GM21825 (cell line): Measurements from ENCODE around the gene KRTAP12-4.
"Not testable (repeated sequence)": the region's sequence is repeated elsewhere in the genome, so short reads cannot be mapped to it uniquely, and the experiment has no call there.

Source experiments
- ATAC-seq: cut with Tn5 transposase; IDR thresholded peaks from one replicate; pipeline ENCODE4 v1.9.1; 2021; ENCODE audit warnings: mild to moderate bottlenecking, moderate library complexity; ENCODE audit not compliant: unreplicated experiment

The KRTAP12-4 gene

GRCh38 chr21:44637018-44637850, 17.2 kb downstream of the KRTAP12-4 start, which contains the start of gene KRTAP10-10:
KRTAP10-10 (plus strand) TSS chr21:44637356; CDS start chr21:44637418, 62 bp downstream.
- ATAC-seq, result no peak

GRCh38 chr21:44636209-44637017, 18.0 kb downstream of the KRTAP12-4 start:
- no peak for ATAC-seq

GRCh38 chr21:44632067-44632466, 22.4 kb downstream of the KRTAP12-4 start:
- no peak for ATAC-seq

GRCh38 chr21:44630440-44630839, 24.0 kb downstream of the KRTAP12-4 start:
- ATAC-seq, result no peak

GRCh38 chr21:44628707-44629391, 25.6 kb downstream of the KRTAP12-4 start:
- no peak for ATAC-seq

- not testable (repeated sequence) for ATAC-seq
Measured at GRCh38 chr21:44627831-44628233, 26.6 kb downstream of the KRTAP12-4 start.

GRCh38 chr21:44627181-44627822, 27.2 kb downstream of the KRTAP12-4 start:
- ATAC-seq, result not testable (repeated sequence)

GRCh38 chr21:44626673-44627143, 27.8 kb downstream of the KRTAP12-4 start, which contains the start of gene KRTAP10-9:
KRTAP10-9 (plus strand) TSS chr21:44627093; CDS start chr21:44627172, 79 bp downstream.
- ATAC-seq, result no peak

- no peak for ATAC-seq
Measured at GRCh38 chr21:44626262-44626661, 28.2 kb downstream of the KRTAP12-4 start.

- no peak for ATAC-seq
Measured at GRCh38 chr21:44625756-44626155, 28.7 kb downstream of the KRTAP12-4 start.

- no peak for ATAC-seq
Measured at GRCh38 chr21:44623575-44623974, 30.9 kb downstream of the KRTAP12-4 start.

- no peak for ATAC-seq
Measured at GRCh38 chr21:44619886-44620285, 34.6 kb downstream of the KRTAP12-4 start.

GRCh38 chr21:44618909-44619308, 35.5 kb downstream of the KRTAP12-4 start:
- no peak for ATAC-seq

- ATAC-seq, result no peak
Measured at GRCh38 chr21:44618504-44618903, 36.0 kb downstream of the KRTAP12-4 start.

GRCh38 chr21:44617071-44617501, 37.4 kb downstream of the KRTAP12-4 start:
- no peak for ATAC-seq

- ATAC-seq, result no peak
Measured at GRCh38 chr21:44616591-44616926, 37.9 kb downstream of the KRTAP12-4 start.

GRCh38 chr21:44615911-44616590, 38.4 kb downstream of the KRTAP12-4 start:
- no peak for ATAC-seq

- ATAC-seq, result no peak
Measured at GRCh38 chr21:44615466-44615865, 39.0 kb downstream of the KRTAP12-4 start.

GRCh38 chr21:44614961-44615391, 39.5 kb downstream of the KRTAP12-4 start:
- ATAC-seq, result no peak

GRCh38 chr21:44614161-44614631, 40.3 kb downstream of the KRTAP12-4 start:
- no peak for ATAC-seq
